HepG2 (cell line): ENCODE measurements around the gene UBE2O. TPM values are rescaled to one million over a fixed set of nuclear protein-coding genes. Genes with fewer than 3 reads are reported as not detected.
A peak's percentile ranks its signal among the peaks of the same experiment; 100 is the strongest.

Experiments used
- AHR ChIP-seq: IDR thresholded peaks from 2 replicates; pipeline ENCODE4 v1.6.1; 2018; ENCODE audit warnings: missing genetic modification reagents, missing compliant biosample characterization
- ATF7 ChIP-seq, 2 experiments: fragments of 450-650 bp in 1 of 2; sonication (generic) in 1 of 2; formaldehyde crosslinking in 1 of 2; IDR thresholded peaks; 2 replicates each; pipeline versions ENCODE4 v1.4.0 to v1.6.1; 2016 to 2020; ENCODE audit warnings: antibody characterized with exemption in 1 of 2, mild to moderate bottlenecking in 1 of 2, missing genetic modification reagents in 1 of 2
- DMAP1 ChIP-seq: IDR thresholded peaks from 2 replicates; pipeline ENCODE4 v1.6.1; 2016
- LBX2 ChIP-seq: sonication (generic); formaldehyde crosslinking; IDR thresholded peaks from 2 replicates; pipeline ENCODE4 v1.5.0; 2020; ENCODE audit warnings: missing genetic modification reagents, mild to moderate bottlenecking, borderline replicate concordance
- MAX ChIP-seq: IDR thresholded peaks from 2 replicates; pipeline ENCODE4 v1.6.1; 2012; ENCODE audit warnings: inconsistent platforms
- MYPOP ChIP-seq: sonication (generic); formaldehyde crosslinking; IDR thresholded peaks from 2 replicates; pipeline ENCODE4 v1.8.1; 2023; ENCODE audit warnings: mild to moderate bottlenecking, moderate library complexity, missing genetic modification reagents
- PREB ChIP-seq: sonication (generic); formaldehyde crosslinking; IDR thresholded peaks from 2 replicates; pipeline ENCODE4 v1.4.0; 2020; ENCODE audit warnings: missing genetic modification reagents
- SIX1 ChIP-seq: sonication (generic); formaldehyde crosslinking; IDR thresholded peaks from 2 replicates; pipeline ENCODE4 v1.4.0; 2020; ENCODE audit warnings: missing genetic modification reagents, borderline replicate concordance
- SIX4 ChIP-seq: sonication (generic); formaldehyde crosslinking; IDR thresholded peaks from 2 replicates; pipeline ENCODE4 v1.4.0; 2020; ENCODE audit warnings: missing genetic modification reagents
- SRSF9 ChIP-seq: fragments of 200-400 bp; formaldehyde crosslinking; IDR thresholded peaks from 2 replicates; pipeline ENCODE4 v1.6.1; 2018; ENCODE audit warnings: borderline replicate concordance, mild to moderate bottlenecking, low read depth, low read length; ENCODE audit not compliant: insufficient read depth, poor library complexity, severe bottlenecking
- TBP ChIP-seq: sonication (generic); formaldehyde crosslinking; IDR thresholded peaks from 2 replicates; pipeline ENCODE4 v1.5.0; 2020; ENCODE audit warnings: missing genetic modification reagents
- ZBTB38 ChIP-seq: sonication (generic); formaldehyde crosslinking; IDR thresholded peaks from 2 replicates; pipeline ENCODE4 v1.5.1; 2020; ENCODE audit warnings: mild to moderate bottlenecking, missing genetic modification reagents
- ZHX1 ChIP-seq: sonication (generic); formaldehyde crosslinking; IDR thresholded peaks from 2 replicates; pipeline ENCODE4 v1.8.1; 2022; ENCODE audit warnings: low read depth, mild to moderate bottlenecking, missing genetic modification reagents
- ZNF280B ChIP-seq: sonication (generic); formaldehyde crosslinking; IDR thresholded peaks from 2 replicates; pipeline ENCODE4 v1.5.0; 2020; ENCODE audit warnings: missing genetic modification reagents, mild to moderate bottlenecking, borderline replicate concordance
- ZNF280D ChIP-seq: sonication (generic); formaldehyde crosslinking; IDR thresholded peaks from 2 replicates; pipeline ENCODE4 v1.5.1; 2020; ENCODE audit warnings: mild to moderate bottlenecking, missing genetic modification reagents
- ZNF563 ChIP-seq: sonication (generic); formaldehyde crosslinking; IDR thresholded peaks from 2 replicates; pipeline ENCODE4 v1.8.0; 2022; ENCODE audit warnings: mild to moderate bottlenecking, moderate library complexity, missing genetic modification reagents
- ZNF569 ChIP-seq: sonication (generic); formaldehyde crosslinking; IDR thresholded peaks from 2 replicates; pipeline ENCODE4 v1.5.0; 2020; ENCODE audit warnings: mild to moderate bottlenecking, missing genetic modification reagents, moderate library complexity, borderline replicate concordance
- ZNF737 ChIP-seq: sonication (generic); formaldehyde crosslinking; IDR thresholded peaks from 2 replicates; pipeline ENCODE4 v1.5.0; 2020; ENCODE audit warnings: missing genetic modification reagents, mild to moderate bottlenecking, borderline replicate concordance
- ZNF839 ChIP-seq: sonication (generic); formaldehyde crosslinking; IDR thresholded peaks from 2 replicates; pipeline ENCODE4 v1.4.0; 2020; ENCODE audit warnings: missing genetic modification reagents, mild to moderate bottlenecking, borderline replicate concordance
- polyA plus RNA-seq, 8 experiments: library from polyadenylated mRNA; depleted of rRNA in 3 of 8; stranded (reverse) in 7 of 8; unstranded in 1 of 8; fragments of >200 nt; fragmentation: Illumina TruSeq in 4 of 8; extraction: Trizol in 4 of 8; gene quantifications; 2 replicates each; pipeline versions ENCODE4 v1.2.1 to v1.2.3, GENCODE V29; 2011 to 2016; ENCODE audit warnings: low read depth in 4 of 8, missing spikeins in 1 of 8, mixed read lengths in 1 of 8; ENCODE audit not compliant: insufficient read depth in 1 of 8
- total RNA-seq, 5 experiments: library from RNA; depleted of rRNA; stranded (reverse); fragments of >200 nt; fragmentation: Illumina TruSeq; extraction: Trizol; gene quantifications; 2 replicates each; pipeline ENCODE4 v1.2.3, GENCODE V29; 2016; ENCODE audit warnings: low read depth in 1 of 5

UBE2O gene
- total and polyA plus RNA-seq, 2 of the 13 experiments (the other 11 are each of a cell fraction or from before 2014, with no cell fraction given) = 21.5 to 23.5 TPM

- TF ChIP-seq TBP (CRISPR knock-in tag) (no peak), LBX2 (CRISPR knock-in tag) (0 out of 2 replicates have a peak, but pooled peaks have one; percentile 23), AHR (CRISPR knock-in tag) (no peak), ZNF839 (no peak), SIX4 (CRISPR knock-in tag) (no peak), ZNF563 (CRISPR knock-in tag) (0 out of 2 replicates have a peak, but pooled peaks have one; percentile 40), PREB (CRISPR knock-in tag) (no peak), ZNF569 (CRISPR knock-in tag) (no peak), ZNF737 (CRISPR knock-in tag) (no peak), SRSF9 (no peak), MAX (peak; percentile 32; the same call in 1 of the 2 replicates), ATF7 (IDR thresholded peaks at IDR 0.05) (peak; percentile 69), ATF7 (CRISPR knock-in tag; IDR thresholded peaks at IDR 0.05) (no peak), ZNF280B (CRISPR knock-in tag) (no peak), DMAP1 (CRISPR knock-in tag) (no peak), ZHX1 (CRISPR knock-in tag) (0 out of 2 replicates have a peak, but pooled peaks have one; percentile 10), MYPOP (CRISPR knock-in tag) (no peak), SIX1 (CRISPR knock-in tag) (no peak), ZBTB38 (CRISPR knock-in tag) (peak; percentile 87), ZNF280D (CRISPR knock-in tag) (no peak)
These were observed 20.6 kb upstream of the UBE2O start (continued) for GRCh38 chr17:76473541-76473985.
